Naive thymus-derived CD8-positive, alpha-beta T cell (primary cell): ENCODE data around the gene DUSP12. TPM values are rescaled to one million over a fixed set of nuclear protein-coding genes. Genes with fewer than 3 reads are reported as not detected.

Experiments used
- ATAC-seq, 2 donors: fragments of 150-1000 bp; cut with Tn5 transposase in 1 of 2; sonication (Bioruptor Pico), chemical (Tn5 transposase) in 1 of 2; 1 replicate in 1 of 2; 2 replicates in 1 of 2; pipeline ENCODE4 v1.10.0; 2021; ENCODE audit warnings: mild to moderate bottlenecking in 2 of 2, moderate library complexity in 2 of 2
- POLR2A ChIA-PET: fragments of 350-600 bp; sonication (Branson Sonifier 250); formaldehyde crosslinking; loops from one replicate; lab custom pipeline; 2021; ENCODE audit warnings: antibody characterized with exemption; lab: Charles Lee
- DNase-seq, 10 donors: peaks; one replicate each; pipeline versions ENCODE4 v3.0.0 to v3.0.0-alpha.2; 2020 to 2022
- H3K27ac Mint-ChIP-seq, 10 donors: one replicate each; pipeline ENCODE4 v1.8.0; 2020 to 2022; ENCODE audit warnings: mild to moderate bottlenecking in 10 of 10, mixed read lengths in 10 of 10, moderate library complexity in 4 of 10, inconsistent platforms in 1 of 10
- H3K27me3 Mint-ChIP-seq, 5 donors: one replicate each; pipeline ENCODE4 v1.8.0; 2021 to 2022; ENCODE audit warnings: mixed read lengths in 5 of 5
- H3K36me3 Mint-ChIP-seq, 3 donors: one replicate each; pipeline ENCODE4 v1.8.0; 2020 to 2022; ENCODE audit warnings: mixed read lengths in 3 of 3, mild to moderate bottlenecking in 2 of 3, inconsistent platforms in 1 of 3
- H3K4me1 Mint-ChIP-seq, 4 donors: one replicate each; pipeline ENCODE4 v1.8.0; 2021 to 2022; ENCODE audit warnings: mixed read lengths in 4 of 4
- H3K4me3 Mint-ChIP-seq, 10 donors: one replicate each; pipeline ENCODE4 v1.8.0; 2020 to 2022; ENCODE audit warnings: mild to moderate bottlenecking in 10 of 10, mixed read lengths in 10 of 10, moderate library complexity in 6 of 10, inconsistent platforms in 1 of 10
- H3K9me3 Mint-ChIP-seq, 9 donors: one replicate each; pipeline ENCODE4 v1.8.0; 2020 to 2022; ENCODE audit warnings: mixed read lengths in 9 of 9, mild to moderate bottlenecking in 3 of 9, inconsistent platforms in 1 of 9, moderate library complexity in 1 of 9
- polyA plus RNA-seq, 3 donors: library from polyadenylated mRNA; unstranded; fragments of 300-500 nt; fragmentation: Illumina TruSeq; gene quantifications; one replicate each; pipeline ENCODE4 v1.2.3, GENCODE V29; 2021
- total RNA-seq, 8 experiments: library from RNA in 2 of 8; stranded (reverse) in 2 of 8; gene quantifications; one replicate each; pipeline ENCODE4 v1.2.3 and lab custom pipeline; 2021 to 2026

DUSP12 gene, protein sequence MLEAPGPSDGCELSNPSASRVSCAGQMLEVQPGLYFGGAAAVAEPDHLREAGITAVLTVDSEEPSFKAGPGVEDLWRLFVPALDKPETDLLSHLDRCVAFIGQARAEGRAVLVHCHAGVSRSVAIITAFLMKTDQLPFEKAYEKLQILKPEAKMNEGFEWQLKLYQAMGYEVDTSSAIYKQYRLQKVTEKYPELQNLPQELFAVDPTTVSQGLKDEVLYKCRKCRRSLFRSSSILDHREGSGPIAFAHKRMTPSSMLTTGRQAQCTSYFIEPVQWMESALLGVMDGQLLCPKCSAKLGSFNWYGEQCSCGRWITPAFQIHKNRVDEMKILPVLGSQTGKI
- 10 to 100 TPM; 38.4 to 39.4 TPM for total RNA-seq
- 10 to 100 TPM; 62.7 to 73.1 (median 71.1) TPM for polyA plus RNA-seq
- 13.6 to 40.8 (median 35.4) reads per million in 6 experiments for total RNA-seq (lab: John Stamatoyannopoulos, UW)

DNA sequence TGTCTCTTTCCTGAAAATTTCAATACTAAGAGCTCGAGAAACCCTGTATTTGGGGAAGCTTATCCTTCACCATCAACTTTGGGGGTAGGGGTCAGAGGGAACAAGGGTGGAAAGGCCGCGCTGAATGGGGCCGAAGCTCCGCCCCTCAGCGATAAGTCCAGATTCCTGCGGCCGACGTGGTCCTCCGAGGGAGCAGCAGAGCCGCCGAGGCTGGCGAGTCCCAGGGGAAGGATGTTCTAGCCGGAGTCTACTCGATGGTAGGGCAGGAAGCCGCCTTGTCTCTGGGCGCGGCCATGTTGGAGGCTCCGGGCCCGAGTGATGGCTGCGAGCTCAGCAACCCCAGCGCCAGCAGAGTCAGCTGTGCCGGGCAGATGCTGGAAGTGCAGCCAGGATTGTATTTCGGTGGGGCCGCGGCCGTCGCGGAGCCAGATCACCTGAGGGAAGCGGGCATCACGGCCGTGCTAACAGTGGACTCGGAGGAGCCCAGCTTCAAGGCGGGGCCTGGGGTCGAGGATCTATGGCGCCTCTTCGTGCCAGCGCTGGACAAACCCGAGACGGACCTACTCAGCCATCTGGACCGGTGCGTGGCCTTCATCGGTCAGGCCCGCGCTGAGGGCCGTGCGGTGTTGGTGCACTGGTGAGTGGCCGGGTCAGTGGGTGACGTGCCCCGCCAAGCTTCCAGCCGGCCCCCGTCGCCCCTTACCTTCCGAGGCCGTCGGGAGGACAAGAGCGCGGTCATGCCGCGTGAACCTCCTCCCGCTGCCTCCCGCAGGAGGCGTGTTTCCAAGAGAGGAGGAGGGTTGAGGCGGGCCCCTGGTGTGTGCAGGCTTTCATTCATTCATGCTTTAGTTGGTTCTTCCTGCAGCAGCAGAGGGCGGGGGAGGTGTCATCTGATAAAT lies at the start of gene DUSP12:
TSS of gene DUSP12 (plus strand) at position 278 of the 899 bp plus-strand sequence. CDS start at position 294, 16 bp downstream.
- peaks cover 1 to 10% (median 7%) of the 10 kb centered on the region in 5 donors for H3K27me3 Mint-ChIP-seq
- peak; percentile 97 to 98 for ATAC-seq
- peak within 1 kb of the TSS; percentile 98 to 100 (median 99) for H3K4me3 Mint-ChIP-seq
- peak within 1 kb of the TSS; percentile 96 to 99 (median 97) for H3K27ac Mint-ChIP-seq
- DNase-seq = peak; percentile 68 to 91 (median 84)
- no peaks in the 10 kb centered on the region for H3K9me3 Mint-ChIP-seq
- POLR2A ChIA-PET = interaction anchor here (0.6 to 3.7 kb wide), 11 partner anchors 9 to 348 kb away, joined by 3 to 40 read pairs (median 4); no protein-coding TSS in a partner anchor
- peaks cover 9 to 38% (median 20%) of the 10 kb centered on the region in 3 donors for H3K36me3 Mint-ChIP-seq
- H3K4me1 Mint-ChIP-seq = peaks cover 16 to 50% (median 39%) of the 10 kb centered on the region in 4 donors

DNA sequence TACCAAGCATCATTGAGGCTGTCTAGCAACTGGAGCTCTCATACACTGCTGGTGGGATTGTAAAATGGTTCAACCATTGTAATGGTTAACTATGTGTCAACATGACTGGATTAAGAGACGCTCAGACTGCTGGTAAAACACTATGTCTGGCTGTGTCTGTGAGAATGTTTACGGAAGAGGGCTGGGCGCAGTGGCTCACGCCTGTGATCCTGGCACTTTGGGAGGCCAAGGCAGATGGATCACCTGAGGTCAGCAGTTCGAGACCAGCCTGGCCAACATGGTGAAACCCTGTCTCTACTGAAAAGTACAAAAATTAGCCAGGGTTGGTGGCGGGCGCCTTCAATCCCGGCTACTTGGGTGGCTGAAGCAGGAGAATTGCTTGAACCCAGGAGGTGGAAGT lies 47.3 kb upstream of the DUSP12 start:
- Mint-ChIP-seq H3K4me1 (peaks cover 0 to 4% (median 0%) of the 10 kb centered on the region in 4 donors), H3K27ac (no peak overlapping the region), H3K4me3 (no peak overlapping the region), H3K9me3 (no peaks in the 10 kb centered on the region), H3K27me3 (peaks cover 0 to 5% (median 0%) of the 10 kb centered on the region in 5 donors), H3K36me3 (no peaks in the 10 kb centered on the region)
- DNase-seq (no peak), ATAC-seq (no peak)
- POLR2A ChIA-PET = no interaction called here

DNA sequence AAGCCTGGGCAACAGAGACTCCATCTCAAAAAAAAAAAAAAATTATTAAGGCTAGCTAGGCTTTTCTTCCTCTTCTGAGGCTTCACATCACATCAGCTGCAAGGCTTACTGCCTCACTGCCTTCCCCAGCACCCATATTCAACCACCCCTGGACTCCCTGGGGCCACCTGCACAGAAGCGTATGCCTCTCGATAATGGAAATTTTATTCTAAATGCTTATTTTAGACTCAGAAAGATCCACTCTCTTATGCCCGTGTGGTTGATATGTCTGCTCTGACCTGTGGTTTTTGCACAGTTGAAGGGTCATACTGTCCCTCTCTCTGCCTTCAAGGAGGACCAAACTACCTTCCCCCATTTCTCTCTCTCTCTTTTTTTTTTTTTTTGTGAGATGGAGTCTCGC lies 44.0 kb upstream of the DUSP12 start:
- DNase-seq = no peak
- peaks cover 0 to 8% (median 4%) of the 10 kb centered on the region in 5 donors for H3K27me3 Mint-ChIP-seq
- H3K4me3 Mint-ChIP-seq = peak overlapping the region in 1 of 10 donors; percentile 48
- H3K9me3 Mint-ChIP-seq = no peaks in the 10 kb centered on the region
- peak in 1 of 2 donors; percentile 60 for ATAC-seq
- no peaks in the 10 kb centered on the region for H3K36me3 Mint-ChIP-seq
- H3K4me1 Mint-ChIP-seq = peaks cover 0 to 15% (median 2%) of the 10 kb centered on the region in 4 donors
- POLR2A ChIA-PET = no interaction called here
- H3K27ac Mint-ChIP-seq = peak overlapping the region in 1 of 10 donors; percentile 50

GRCh38 chr1:161706113-161706481 lies 43.5 kb upstream of the DUSP12 start:
- Mint-ChIP-seq H3K27ac (no peak overlapping the region), H3K27me3 (peaks cover 0 to 8% (median 4%) of the 10 kb centered on the region in 5 donors), H3K4me1 (peaks cover 0 to 15% (median 2%) of the 10 kb centered on the region in 4 donors), H3K9me3 (no peaks in the 10 kb centered on the region), H3K4me3 (no peak overlapping the region), H3K36me3 (no peaks in the 10 kb centered on the region)
- POLR2A ChIA-PET = interaction anchor here (1.0 kb wide), 1 partner anchor 19 kb away, joined by 5 read pairs; no protein-coding TSS in a partner anchor
- DNase-seq (no peak), ATAC-seq (no peak)

- ATAC-seq = peak in 1 of 2 donors; percentile 41
- no peak within 1 kb of the TSS for H3K4me3 Mint-ChIP-seq
- no peaks in the 10 kb centered on the region for H3K9me3 Mint-ChIP-seq
- H3K4me1 Mint-ChIP-seq = peaks cover 0 to 15% (median 2%) of the 10 kb centered on the region in 4 donors
- no peaks in the 10 kb centered on the region for H3K36me3 Mint-ChIP-seq
- H3K27ac Mint-ChIP-seq = no peak within 1 kb of the TSS
- H3K27me3 Mint-ChIP-seq = peaks cover 0 to 8% (median 4%) of the 10 kb centered on the region in 5 donors
- no peak for DNase-seq
- POLR2A ChIA-PET = interaction anchor here (1.0 kb wide), 1 partner anchor 19 kb away, joined by 5 read pairs; no protein-coding TSS in a partner anchor
These were observed 42.9 kb upstream of the DUSP12 start, which contains the start of gene FCRLA for GRCh38 chr1:161706482-161707347. Gene FCRLA, plus strand, starts transcription at chr1:161707229. Its CDS starts 36 bp downstream, at chr1:161707265.

DNA sequence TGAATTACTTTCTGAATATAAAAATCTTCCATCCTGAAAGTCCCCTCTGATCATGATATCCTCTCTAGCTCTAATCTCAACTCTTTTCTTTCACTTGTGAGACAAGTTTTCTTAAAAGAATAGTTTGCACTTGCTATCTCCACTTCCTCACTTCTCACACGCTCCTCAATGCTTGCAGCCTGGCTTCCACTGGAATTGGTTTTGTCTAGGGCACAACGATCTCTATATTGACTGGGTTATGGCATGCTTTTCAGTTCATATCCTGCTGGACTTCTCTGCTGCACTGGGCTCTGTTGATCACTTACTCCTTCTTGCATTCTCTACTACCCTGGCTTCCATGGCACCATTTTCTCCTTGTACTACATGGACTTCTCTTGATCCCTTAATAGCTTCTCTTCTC lies 42.1 kb upstream of the DUSP12 start:
- DNase-seq (no peak), ATAC-seq (no peak)
- POLR2A ChIA-PET = interaction anchor here (1.0 kb wide), 1 partner anchor 20 kb away, joined by 5 read pairs; no protein-coding TSS in a partner anchor
- no peaks in the 10 kb centered on the region for H3K9me3 Mint-ChIP-seq
- H3K27ac Mint-ChIP-seq = no peak overlapping the region
- H3K27me3 Mint-ChIP-seq = peaks cover 0 to 8% (median 5%) of the 10 kb centered on the region in 5 donors
- H3K4me1 Mint-ChIP-seq = peaks cover 0 to 15% (median 2%) of the 10 kb centered on the region in 4 donors
- no peak overlapping the region for H3K4me3 Mint-ChIP-seq
- H3K36me3 Mint-ChIP-seq = no peaks in the 10 kb centered on the region

- Mint-ChIP-seq H3K4me3 (peak overlapping the region in 1 of 10 donors; percentile 63), H3K36me3 (no peaks in the 10 kb centered on the region), H3K4me1 (peaks cover 0 to 15% (median 2%) of the 10 kb centered on the region in 4 donors), H3K27ac (peak overlapping the region in 1 of 10 donors; percentile 21), H3K9me3 (no peaks in the 10 kb centered on the region), H3K27me3 (peaks cover 0 to 8% (median 5%) of the 10 kb centered on the region in 5 donors)
- DNase-seq (no peak), ATAC-seq (no peak)
- POLR2A ChIA-PET = no interaction called here
These were observed 40.2 kb upstream of the DUSP12 start for GRCh38 chr1:161709373-161709772.

DNA sequence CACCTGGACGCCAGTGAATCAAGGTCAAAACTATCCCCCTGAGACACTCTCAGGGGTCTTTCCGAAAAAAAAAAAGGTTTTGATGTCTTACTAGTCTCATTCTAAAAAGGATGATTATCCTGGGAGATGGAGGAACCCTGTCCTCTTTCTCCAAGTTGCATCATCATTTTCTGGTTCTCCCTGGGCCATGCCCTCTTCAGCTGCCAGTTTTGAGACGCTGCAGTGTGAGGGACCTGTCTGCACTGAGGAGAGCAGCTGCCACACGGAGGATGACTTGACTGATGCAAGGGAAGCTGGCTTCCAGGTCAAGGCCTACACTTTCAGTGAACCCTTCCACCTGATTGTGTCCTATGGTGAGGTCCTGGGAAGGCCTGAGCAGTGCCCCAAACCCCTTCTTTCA lies 39.0 kb upstream of the DUSP12 start:
- ATAC-seq (no peak), DNase-seq (no peak)
- H3K27me3 Mint-ChIP-seq = peaks cover 8 to 13% (median 8%) of the 10 kb centered on the region in 5 donors
- no peaks in the 10 kb centered on the region for H3K9me3 Mint-ChIP-seq
- no peak overlapping the region for H3K27ac Mint-ChIP-seq
- no peaks in the 10 kb centered on the region for H3K36me3 Mint-ChIP-seq
- peaks cover 0 to 11% (median 2%) of the 10 kb centered on the region in 4 donors for H3K4me1 Mint-ChIP-seq
- POLR2A ChIA-PET = no interaction called here
- no peak overlapping the region for H3K4me3 Mint-ChIP-seq

DNA sequence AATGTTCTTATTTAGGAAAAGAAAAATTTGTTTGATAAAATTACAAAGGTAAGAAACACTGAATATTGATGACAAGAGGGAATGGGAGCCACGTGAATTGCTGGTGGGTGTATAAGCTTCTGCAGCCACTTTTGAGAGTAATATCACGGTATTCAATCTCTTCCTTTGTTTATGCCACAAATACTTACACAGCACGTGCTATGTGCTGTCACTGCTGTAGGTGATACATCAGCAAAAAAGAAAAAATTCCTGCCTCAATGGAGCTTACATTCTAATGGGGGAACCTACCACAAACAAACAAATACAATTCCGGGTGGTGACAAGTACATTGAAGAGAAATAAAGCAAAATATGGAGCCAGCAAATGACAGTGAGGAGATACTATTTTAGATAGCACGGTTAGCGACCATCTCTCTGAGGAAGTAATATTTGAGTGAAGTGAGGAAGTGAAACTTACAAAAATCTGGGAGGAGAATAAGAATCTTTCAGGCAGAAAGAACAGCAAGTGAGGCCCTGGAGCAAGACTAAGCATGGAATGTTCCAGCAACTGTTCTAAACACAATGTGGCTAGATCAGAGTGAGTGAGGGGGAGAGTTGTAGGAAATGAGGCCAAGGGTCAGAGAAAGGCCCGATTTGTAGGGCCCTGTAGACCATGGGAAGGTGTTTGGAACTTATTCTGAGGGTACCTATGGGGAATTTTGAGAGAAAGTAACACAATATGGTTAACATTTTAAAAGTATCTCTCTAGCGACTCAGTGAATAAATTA lies 30.8 kb upstream of the DUSP12 start:
- H3K27ac Mint-ChIP-seq = peak overlapping the region in 3 of 10 donors; percentile 2 to 18 (median 16)
- no peaks in the 10 kb centered on the region for H3K36me3 Mint-ChIP-seq
- peaks cover 0 to 36% (median 3%) of the 10 kb centered on the region in 4 donors for H3K4me1 Mint-ChIP-seq
- DNase-seq = no peak
- peaks cover 4 to 17% (median 11%) of the 10 kb centered on the region in 5 donors for H3K27me3 Mint-ChIP-seq
- H3K4me3 Mint-ChIP-seq = peak overlapping the region in 1 of 10 donors; percentile 33
- ATAC-seq = no peak
- POLR2A ChIA-PET = interaction anchor here (0.7 kb wide), 1 partner anchor 11 kb away, joined by 3 read pairs; no protein-coding TSS in a partner anchor
- no peaks in the 10 kb centered on the region for H3K9me3 Mint-ChIP-seq

DNA sequence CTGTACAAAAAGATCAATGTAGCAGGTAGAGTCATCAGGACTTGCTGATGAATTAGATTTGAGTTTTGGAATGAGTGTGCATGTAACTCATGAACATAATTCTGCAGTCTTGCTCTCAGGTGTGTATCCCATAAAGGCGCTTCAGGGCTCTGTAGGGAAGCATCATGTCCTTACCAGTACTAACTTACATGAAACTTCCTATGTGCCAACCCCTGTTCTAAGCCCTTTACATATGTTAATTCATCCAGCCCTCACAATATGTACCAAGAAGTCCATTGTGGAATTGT lies 30.3 kb upstream of the DUSP12 start:
- POLR2A ChIA-PET = no interaction called here
- Mint-ChIP-seq H3K4me3 (no peak overlapping the region), H3K36me3 (no peaks in the 10 kb centered on the region), H3K9me3 (no peaks in the 10 kb centered on the region), H3K4me1 (peaks cover 0 to 38% (median 3%) of the 10 kb centered on the region in 4 donors), H3K27me3 (peaks cover 4 to 17% (median 11%) of the 10 kb centered on the region in 5 donors), H3K27ac (peak overlapping the region in 1 of 10 donors; percentile 18)
- DNase-seq (no peak), ATAC-seq (no peak)

DNA sequence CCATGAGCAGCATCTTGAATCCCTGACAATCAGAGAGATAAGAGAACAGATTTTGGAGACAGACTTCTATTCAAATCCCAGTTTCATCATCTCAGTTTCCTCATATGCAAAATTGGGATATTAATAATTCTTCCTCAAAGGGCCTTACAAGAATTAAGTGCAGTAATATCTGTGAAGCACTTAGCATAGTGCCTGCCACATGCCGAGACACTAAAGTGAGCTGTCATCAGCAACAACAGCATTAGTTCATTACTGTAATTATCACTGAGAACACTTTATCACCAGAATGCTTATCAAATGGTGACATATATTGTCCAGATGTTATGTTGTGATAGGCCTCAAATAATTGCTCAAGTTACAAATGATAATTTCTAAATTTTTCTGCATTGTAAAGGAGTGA lies 29.2 kb upstream of the DUSP12 start:
- Mint-ChIP-seq H3K27ac (no peak overlapping the region), H3K36me3 (no peaks in the 10 kb centered on the region), H3K9me3 (no peaks in the 10 kb centered on the region), H3K27me3 (peaks cover 4 to 12% (median 7%) of the 10 kb centered on the region in 5 donors), H3K4me1 (peaks cover 6 to 43% (median 9%) of the 10 kb centered on the region in 4 donors), H3K4me3 (no peak overlapping the region)
- ATAC-seq (no peak), DNase-seq (no peak)
- POLR2A ChIA-PET = interaction anchor here (0.7 kb wide), 1 partner anchor 180 kb away, joined by 3 read pairs; no protein-coding TSS in a partner anchor
